ENCODE data around the gene FBXW9.
A peak's percentile ranks its signal among the peaks of the same experiment; 100 is the strongest.
"Not testable (repeated sequence)": the region's sequence is repeated elsewhere in the genome, so short reads cannot be mapped to it uniquely, and the experiment has no call there.

Gene FBXW9

GRCh38 chr19:12696366-12697335, at the start of gene FBXW9:
Gene FBXW9, minus strand, starts transcription at chr19:12696631. Its CDS starts 50 bp downstream, at chr19:12696581.
- peak; percentile 95 to 99 for DNase-seq (ENCODE audit: low read depth in 2 of 2, low spot score in 1 of 2)

- DNase-seq (ENCODE audit: low read depth in 2 of 2, low spot score in 1 of 2), result no peak
Observed at GRCh38 chr19:12745166-12745897, 48.9 kb upstream of the FBXW9 start.

- DNase-seq (ENCODE audit: low read depth in 2 of 2, low spot score in 1 of 2), result no peak
Observed at GRCh38 chr19:12737835-12738351, 41.5 kb upstream of the FBXW9 start.

GRCh38 chr19:12736995-12737834, 40.8 kb upstream of the FBXW9 start, which contains the start of gene GET3:
Gene GET3, plus strand, starts transcription at chr19:12737497. Its CDS starts 9 bp downstream, at chr19:12737506.
- DNase-seq (ENCODE audit: low read depth in 2 of 2, low spot score in 1 of 2), result peak; percentile 57 to 67

GRCh38 chr19:12733369-12734214, 37.2 kb upstream of the FBXW9 start:
- no peak for DNase-seq (ENCODE audit: low read depth in 2 of 2, low spot score in 1 of 2)

- no peak for DNase-seq (ENCODE audit: low read depth in 2 of 2, low spot score in 1 of 2)
Observed at GRCh38 chr19:12731337-12731736, 34.9 kb upstream of the FBXW9 start.

GRCh38 chr19:12730064-12730463, 33.6 kb upstream of the FBXW9 start:
- no peak for DNase-seq (ENCODE audit: low read depth in 2 of 2, low spot score in 1 of 2)

- DNase-seq (ENCODE audit: low read depth in 2 of 2, low spot score in 1 of 2), result no peak
Observed at GRCh38 chr19:12727745-12728433, 31.5 kb upstream of the FBXW9 start.

- DNase-seq (ENCODE audit: low read depth in 2 of 2, low spot score in 1 of 2), result no peak
Observed at GRCh38 chr19:12726988-12727316, 30.5 kb upstream of the FBXW9 start.

- DNase-seq (ENCODE audit: low read depth in 2 of 2, low spot score in 1 of 2), result not testable (repeated sequence)
Observed at GRCh38 chr19:12725612-12726011, 29.2 kb upstream of the FBXW9 start.

- DNase-seq (ENCODE audit: low read depth in 2 of 2, low spot score in 1 of 2), result peak in 1 of 2 donors; percentile 40
Observed at GRCh38 chr19:12723641-12724426, 27.4 kb upstream of the FBXW9 start, which contains the start of gene TNPO2. Gene TNPO2, minus strand, starts transcription at chr19:12723932. Its CDS starts 2,955 bp downstream, at chr19:12720977.

GRCh38 chr19:12723381-12723640, 26.9 kb upstream of the FBXW9 start:
- no peak for DNase-seq (ENCODE audit: low read depth in 2 of 2, low spot score in 1 of 2)

GRCh38 chr19:12722566-12723380, 26.3 kb upstream of the FBXW9 start:
- DNase-seq (ENCODE audit: low read depth in 2 of 2, low spot score in 1 of 2), result peak; percentile 85 to 90

- DNase-seq (ENCODE audit: low read depth in 2 of 2, low spot score in 1 of 2), result no peak
Observed at GRCh38 chr19:12721656-12722565, 25.5 kb upstream of the FBXW9 start.

GRCh38 chr19:12720851-12721655, 24.6 kb upstream of the FBXW9 start:
- no peak for DNase-seq (ENCODE audit: low read depth in 2 of 2, low spot score in 1 of 2)

- no peak for DNase-seq (ENCODE audit: low read depth in 2 of 2, low spot score in 1 of 2)
Observed at GRCh38 chr19:12720296-12720695, 23.9 kb upstream of the FBXW9 start.

All from stimulated activated CD8-positive, alpha-beta memory T cell treated with anti-CD3 and anti-CD28 coated beads, Interleukin-4, amount 100 ng/mL, for 4 hours (primary cell).